Midbrain (tissue), 1 donor: ENCODE results near the gene TMEM240.

Source experiments
- DNase-seq: peaks from one replicate; lab custom pipeline; 2025; lab: John Stamatoyannopoulos, UW

TMEM240 gene

DNA sequence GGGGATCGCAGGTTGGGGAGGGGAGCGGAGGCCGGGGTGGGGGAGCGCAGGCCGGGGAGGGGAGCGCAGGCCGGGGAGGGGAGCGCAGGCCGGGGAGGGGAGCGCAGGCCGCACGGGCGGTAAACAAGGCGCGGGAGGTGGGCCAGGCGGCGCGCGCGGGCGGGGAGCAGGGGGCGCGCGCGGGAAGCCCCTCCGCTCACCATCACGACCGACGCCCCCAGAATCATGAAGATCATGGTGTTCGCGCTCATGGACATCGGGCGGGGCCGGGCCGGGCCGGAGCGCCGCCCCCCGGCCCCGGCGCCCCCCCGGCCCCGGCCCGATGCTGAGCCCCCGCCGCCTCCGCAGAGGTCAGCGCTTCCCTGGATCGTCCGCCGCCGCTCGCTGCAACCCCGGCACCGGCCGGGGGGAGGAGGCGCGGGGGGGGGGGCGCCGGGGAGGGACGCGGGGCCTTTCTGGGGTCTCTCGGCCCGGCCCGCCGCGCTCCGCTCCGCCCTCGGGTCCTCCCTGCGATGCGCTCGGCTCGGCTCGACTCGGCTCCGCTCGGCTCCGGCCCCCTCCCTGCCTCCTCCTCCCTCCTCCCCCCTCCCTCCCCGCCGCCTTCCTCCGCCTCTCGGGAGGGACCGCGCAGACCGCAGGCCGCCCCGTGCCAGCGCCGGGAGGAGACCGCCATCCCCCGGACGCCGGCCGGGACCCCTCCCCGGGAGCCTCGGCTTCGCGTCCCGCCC, at the start of gene TMEM240:
TSS of gene TMEM240 (minus strand) at position 535 of the 728 bp plus-strand sequence. CDS start at position 257, 278 bp downstream.
- peak; percentile 72 for DNase-seq

DNA sequence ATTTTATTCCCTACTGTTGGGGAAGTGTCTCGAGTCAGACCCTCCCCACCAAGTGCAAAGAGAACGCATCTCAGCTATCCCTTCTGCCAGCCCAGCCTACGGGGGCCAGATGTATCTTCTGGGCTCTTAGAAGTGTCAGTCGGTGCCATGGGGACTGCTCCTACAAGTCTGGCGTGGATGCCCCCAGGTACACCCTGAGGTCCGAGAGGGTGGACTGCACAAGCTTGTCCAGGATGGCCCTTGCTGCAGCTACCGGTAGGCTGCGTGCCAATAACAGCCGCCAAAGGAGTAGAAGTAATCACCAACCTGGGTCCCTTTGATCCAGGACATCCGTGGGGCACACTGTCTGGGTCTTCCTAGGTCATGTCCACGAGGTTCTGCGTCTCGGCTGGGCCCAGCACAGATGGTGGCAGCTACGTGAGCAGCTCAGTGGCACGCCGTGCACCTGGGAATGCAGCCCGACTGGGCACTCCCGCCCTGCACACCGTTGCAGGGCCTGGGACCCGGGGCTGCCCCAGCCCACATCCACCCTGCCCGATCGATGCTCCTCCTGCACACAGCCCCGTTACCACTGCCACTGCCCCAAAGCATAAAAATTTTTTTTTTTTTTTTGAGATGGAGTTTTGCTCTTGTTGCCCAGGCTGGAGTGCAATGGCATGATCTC, 43.1 kb upstream of the TMEM240 start:
- no peak for DNase-seq

DNA sequence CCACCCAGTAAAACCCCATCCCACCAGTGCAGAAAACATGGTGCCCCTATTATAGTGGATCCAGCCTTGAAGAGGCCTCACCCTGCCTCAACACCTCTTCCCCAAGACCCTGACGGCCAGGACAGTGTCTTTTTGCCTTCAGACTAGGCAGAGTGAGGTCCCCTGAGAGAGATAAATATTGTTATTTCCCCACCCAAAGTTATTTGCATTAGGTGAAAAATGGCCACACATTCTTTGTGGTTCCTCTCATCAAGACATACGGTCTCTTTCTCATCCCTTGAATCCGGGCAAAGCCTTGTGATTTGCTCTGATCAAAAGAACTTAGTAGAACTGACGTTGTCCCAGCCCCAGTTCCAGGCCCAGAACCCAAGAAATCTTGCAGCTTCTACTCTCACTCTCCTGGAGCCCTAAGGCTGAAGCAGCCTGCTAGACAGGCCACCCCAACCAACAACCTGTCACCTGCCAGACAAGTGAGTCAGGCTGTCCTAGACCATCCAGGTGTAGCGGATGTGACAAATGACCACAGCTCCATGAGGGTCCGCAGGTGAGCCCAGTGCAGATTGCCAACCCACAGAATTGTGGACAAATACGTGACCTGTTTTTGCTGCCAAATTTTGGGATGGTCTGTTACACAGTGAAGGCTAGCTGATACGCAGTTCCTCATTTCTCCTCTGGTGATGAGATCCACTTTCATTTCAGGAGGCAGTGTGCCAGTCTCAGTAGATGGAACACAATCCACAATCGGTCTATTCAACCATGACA, 42.3 kb upstream of the TMEM240 start:
- DNase-seq: no peak

DNA sequence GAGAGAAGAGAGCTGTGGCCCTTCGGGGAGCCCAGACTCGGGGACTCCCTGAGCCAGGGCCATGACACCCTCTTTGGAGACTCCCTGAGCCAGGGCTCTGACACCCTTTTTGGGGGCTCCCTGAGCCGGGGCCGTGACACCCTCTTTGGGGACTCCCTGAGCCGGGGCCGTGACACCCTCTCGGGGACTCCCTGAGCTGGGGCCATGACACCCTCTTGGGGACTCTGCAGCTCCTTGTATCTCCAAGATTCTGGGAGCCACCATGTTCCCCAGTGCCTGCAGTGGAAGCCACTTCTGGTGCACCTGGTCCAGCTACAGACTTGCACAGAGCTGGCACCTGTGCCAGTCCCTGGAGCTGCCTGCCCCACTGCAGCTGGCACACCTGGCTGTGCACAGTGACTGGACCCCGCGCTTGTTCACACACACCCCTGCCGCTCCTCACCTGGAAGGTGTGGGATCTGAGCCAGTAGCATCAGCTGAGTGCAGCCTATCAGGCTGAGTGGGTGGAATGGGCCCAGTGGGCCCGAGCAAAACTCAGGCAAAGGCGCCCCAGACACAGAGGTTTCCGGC, 38.0 kb upstream of the TMEM240 start:
- no peak for DNase-seq

DNA sequence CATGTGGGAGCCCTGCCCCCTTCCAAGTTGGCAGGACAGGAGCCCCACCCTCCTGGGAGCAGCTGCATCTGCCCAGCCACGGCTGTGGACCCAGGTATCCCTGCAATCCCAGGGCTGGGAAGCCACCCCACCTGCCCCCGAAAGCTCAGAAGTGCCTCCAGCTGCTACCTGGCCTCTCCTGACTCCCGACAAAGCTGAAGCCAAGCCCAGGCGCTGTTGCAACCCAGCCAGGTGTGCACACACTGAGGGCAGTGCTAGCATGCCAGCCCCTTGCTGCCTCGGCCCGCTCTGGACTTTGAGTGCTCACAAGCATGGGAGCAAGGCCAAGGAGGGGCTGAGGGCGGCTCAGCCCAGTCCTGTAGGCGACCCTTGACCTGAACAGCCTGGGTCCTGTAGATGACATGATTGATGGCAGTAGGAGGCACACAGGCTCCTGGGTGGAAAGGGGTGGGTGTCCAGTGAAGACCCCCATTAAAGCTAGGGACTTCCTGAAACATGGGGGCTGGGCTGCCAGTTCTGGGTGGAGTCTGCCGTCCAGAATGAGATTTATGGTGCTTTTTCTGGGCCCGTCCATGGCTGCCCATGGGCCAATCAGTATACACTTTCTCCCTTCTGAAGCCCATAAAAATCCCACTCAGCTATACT, 37.1 kb upstream of the TMEM240 start:
- no peak for DNase-seq

DNA sequence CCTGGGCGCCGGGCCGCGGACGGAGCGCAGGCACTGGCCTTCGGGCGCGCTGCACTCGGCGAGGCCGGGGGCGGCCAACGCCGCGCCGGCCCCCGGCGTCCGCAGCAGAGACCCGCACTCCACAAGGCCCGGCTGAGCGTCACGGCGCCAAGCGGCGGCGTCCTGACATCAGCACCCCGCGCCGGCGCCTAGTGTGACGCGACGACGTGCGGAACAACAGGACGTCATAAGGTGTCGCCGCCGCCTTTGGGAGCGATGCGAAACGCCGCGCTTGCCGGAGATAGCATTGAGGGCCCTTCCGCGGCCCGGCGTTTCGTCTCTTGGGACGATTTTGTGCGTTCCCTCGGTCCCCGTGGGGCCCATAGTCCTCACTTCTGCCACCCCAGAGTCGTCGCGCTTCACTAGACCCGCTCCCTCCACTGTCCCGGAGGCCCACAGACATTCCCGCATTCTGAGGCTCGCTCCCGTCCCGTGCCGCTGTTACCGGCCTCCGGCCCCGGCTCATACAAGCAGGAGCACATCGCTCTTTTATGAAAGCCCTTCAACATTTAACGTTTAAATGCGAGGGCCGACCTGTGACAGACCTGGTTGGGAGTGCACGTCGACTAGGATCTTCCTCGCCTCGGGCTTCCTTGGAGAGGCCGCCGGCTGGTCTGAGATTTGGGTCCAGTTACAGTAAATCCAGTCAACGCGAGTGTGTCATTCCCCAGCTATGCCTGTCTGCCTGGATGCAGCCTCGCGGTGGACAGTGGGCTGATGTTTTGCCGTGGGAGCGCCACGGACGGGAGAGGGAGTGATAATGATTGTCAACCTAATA, 34.5 kb upstream of the TMEM240 start, which contains the start of gene SSU72:
TSS of gene SSU72 (minus strand) at position 143 of the 817 bp plus-strand sequence. CDS start 306 bp downstream, outside the sequence.
- DNase-seq: peak; percentile 88

DNA sequence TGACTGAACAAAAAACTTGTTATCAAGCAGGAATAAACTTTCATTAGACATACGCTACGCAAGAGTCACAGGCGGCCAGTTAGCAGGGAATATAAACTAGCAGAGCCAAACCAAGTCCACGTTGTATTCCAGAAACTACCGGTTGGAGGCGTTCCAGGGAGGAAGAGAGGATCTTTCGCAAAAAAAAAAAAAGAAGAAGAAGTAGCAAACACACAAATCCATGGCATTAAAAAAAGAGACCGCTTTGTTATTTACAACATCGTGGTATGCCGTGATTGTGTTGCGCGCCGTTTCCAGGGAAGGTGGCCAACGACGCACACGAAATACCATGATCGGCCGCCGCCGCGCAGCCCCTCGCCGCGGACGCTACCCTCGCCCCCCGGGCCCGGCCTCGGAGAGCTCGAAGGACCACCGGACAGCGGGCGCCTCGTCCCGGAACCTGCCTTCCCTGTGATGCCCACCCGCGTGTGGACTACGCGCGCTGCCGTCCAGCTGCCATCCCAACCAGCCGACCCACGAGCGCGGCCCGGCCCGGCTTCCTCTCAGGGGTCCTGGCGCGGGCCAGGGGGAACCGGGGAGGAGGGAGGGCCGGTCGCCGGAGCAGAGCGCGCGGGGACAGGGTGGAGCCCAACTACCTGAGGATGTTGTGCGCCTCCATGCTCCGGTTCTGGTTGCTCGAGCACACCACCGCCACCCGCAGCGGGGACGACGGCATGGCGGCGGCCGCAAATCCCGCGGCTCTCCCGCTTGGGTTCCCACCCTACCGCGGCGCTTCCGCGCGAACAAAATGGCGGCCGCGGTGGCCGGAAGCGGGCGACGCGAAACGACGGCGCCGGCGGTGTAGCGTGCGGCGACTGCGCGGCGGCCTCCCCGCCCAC, 33.7 kb upstream of the TMEM240 start:
- peak; percentile 83 for DNase-seq

DNA sequence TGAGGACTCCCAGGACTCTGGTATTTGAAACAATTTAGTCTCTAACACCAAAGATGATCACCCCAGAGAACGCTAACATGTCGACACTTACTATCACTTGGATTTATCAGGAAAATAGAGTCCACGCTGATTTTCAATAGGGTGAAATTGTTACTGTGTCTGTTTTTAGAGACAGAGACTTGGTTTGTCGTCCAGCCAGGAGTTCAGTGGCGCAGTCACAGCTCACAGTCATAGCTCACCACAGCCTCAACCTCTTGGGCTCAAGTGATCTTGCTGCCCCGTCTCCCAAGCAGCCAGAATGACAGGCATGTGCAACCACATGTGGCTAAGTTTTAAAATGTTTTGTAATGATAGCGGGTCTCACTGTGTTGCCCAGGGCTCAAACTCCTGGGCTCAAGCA, 28.9 kb upstream of the TMEM240 start:
- no peak for DNase-seq

DNA sequence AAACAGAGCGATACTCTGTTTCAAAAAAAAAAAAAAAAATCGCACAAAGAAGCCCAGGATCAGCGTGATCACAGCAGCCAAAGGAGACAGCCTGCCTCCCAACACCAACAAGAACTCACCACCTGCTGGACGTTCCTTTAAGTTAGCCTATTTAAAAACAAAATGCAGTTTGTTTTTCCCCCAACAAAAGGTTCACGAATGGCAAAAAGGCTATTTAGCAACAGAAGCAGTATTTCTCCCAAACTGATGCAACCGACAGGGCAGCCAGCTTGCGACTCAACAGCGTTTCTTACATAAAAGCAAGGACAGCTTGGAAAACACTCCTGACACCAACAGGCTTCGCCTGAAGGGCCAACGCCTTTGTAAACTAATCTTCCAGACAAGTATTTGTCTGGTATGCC, 27.5 kb upstream of the TMEM240 start:
- DNase-seq: peak; percentile 25

DNA sequence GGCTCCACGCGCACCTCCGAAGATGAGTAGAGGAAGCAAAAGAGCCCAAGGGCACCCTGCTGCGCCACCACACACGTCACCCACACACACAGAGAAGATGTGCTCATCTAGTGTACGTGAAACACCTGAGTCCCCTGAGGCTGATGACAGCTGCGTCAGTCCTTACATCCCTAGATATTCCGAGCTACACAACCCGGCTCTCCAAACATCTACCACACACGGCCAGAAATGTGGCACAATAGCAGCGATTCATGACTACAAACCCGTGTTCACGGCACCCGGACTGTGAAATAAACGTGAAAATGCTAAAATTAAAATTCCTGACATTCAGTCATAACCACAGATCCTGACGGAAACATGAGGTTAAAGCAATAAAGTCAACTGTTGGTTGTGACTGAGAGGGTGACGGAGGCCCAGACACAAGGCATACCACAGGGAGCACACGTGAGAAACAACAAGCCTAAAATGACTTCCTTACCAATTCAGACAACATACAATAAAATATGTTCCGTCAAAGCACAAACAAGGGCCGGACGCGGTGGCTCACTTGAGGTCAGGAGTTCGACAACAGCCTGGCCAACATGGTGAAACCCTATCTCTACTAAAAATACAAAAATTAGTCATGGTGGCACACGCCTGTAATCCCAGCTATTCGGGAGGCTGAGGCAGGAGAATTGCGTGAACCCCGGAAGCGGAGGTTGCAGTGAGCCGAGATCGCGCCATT, 26.9 kb upstream of the TMEM240 start:
- no peak for DNase-seq

DNA sequence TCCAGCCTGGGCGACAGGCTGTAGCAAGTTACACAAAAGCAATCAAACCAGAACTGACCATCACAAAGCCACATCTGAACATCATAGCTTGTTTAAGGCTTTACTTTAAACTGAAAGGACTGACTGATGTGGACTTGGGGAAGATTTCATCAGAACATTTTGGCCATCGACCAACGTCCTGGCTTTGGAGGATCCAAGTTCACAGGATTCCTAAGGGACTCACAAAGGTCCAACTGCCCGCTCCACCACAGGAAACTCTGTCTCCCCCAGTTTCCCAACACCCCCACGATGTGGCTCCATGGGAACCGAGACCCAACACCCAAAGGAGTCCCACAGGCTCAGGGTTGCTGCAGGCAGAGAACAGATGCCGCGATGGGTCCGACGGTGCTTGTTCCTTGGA, 24.9 kb upstream of the TMEM240 start:
- no peak for DNase-seq

DNA sequence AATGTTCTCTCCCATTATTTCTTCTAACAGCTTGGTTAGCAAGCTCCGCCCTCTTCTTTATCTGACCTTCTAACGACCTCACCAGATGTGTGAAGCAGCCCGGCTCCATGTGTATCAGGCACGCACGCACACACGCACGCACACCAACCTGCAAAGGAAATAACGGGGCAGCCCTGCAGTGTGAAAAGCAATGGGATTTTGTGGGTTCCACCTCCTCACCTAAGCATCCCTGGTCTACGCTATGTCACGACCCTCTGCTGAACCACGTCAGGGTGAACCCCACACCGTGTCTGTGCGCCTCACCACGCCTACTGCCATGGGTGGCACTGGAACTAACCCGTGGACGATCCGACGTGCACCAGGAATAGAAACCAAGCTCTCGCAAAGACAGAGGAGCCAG, 23.8 kb upstream of the TMEM240 start:
- no peak for DNase-seq

DNA sequence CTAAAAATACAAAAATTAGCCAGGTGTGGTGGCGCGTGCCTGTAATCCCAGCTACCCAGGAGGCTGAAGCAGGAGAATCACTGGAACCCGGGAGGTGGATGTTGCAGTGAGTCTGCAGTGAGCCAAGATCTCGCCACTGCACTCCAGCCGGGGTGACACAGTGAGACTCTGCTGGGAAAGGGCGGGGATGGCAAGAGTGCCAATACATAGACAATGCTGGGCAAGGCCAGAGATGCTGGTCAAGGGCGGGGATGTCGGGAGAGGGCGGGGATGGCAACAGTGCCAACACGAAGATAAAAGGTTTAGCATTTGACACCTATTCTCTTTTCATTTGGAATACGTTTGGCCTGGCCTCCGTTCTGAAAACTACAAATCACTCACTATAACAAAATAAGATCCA, 23.3 kb upstream of the TMEM240 start:
- no peak for DNase-seq

DNA sequence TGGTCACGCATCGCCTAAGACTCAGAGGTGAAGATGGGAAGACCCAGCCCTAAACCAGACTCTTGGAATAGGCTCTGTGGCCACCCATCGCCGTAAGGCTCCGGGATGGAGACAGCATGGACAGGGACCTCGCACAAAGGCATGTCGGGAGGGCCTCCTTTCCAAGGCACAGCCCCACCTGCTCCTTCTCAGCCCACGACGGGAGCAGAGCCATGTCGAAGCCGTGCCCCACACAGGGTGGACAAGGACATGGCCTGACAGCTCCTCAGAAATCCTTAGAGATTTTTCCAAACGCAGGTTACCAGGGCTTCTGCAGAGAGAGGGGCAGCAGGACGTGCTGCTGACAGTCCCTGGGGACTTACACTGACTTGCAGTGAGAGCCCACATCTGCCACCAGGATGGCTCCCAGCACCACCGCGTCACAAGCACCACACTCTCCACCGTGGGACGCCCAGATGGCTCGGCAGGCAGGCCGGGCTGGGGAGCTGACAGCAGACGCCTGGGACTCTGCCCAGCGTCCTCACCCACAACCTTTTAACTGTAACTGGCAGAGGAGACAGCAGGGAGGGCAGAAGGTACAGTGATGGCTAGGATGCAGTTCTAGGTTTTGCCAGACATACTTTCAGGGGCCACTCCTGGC, 22.3 kb upstream of the TMEM240 start:
- no peak for DNase-seq

DNA sequence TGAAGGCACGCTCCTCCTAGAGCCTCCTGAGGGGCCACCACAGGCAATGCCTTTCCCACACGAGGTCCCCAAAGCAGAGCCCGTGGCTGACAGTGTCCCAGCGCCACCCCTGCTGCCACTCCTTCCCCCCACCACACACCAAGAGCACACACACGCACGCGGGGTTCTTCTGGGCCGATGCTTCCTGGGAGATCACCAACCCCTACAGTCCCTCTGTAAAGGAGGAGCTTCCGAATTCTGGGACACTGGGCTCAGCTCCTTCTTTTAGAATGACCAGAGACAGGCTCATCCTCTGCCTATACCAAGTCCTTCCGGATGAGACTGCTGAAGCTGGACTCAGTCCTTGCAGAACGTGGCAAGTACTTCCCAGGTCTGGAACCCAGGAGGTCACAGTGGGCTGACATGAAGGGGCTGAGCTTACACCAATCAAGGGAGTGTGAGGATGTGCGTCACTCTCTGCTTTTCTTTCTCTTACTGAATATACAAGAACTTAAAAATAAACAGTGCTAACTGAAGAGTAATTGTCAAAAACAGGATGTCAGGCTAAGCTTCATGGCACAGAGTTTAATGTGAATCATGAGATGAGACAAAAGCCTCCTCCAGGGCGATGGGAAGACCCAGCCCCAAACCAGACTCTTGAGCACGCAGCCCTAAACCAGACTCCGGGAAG, 21.5 kb upstream of the TMEM240 start:
- no peak for DNase-seq

DNA sequence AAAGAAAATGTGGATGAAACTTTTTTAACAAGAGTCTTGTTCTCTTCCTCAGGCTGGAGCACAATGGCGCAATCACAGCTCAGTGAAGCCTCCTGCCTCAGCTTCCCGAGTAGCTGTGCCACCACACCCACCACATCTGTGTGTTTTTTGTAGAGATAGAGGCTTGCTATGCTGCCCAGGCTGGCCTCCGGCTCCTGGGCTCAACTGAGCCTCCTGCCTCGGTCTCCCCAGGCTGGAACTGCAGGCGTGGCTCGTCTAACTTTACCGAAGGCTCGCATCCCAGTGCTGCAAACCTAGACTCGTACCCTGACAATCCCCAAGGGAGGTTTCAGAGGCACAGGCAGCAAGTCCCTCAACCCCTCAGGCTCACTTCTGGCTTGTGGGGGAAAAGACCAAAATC, 19.8 kb upstream of the TMEM240 start:
- DNase-seq: no peak

DNA sequence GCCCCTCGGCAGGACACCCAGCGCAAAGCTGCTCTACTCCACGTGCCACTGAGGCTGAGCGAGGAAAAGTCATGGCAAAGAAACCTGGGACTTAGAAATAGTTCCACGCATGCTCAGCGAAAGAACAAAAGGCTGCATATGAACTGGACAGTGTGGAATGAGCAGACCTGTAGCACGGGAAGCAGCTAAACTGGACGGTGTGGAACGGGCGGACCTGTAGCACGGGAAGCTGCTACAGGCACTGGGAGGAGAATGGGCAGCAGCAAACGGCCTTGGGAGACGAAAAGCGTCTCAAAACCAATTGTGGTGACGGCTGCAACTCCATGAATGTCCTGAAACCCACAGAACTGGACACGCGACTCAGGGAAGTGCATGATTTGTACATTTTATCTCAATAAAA, 18.6 kb upstream of the TMEM240 start:
- DNase-seq: no peak

DNA sequence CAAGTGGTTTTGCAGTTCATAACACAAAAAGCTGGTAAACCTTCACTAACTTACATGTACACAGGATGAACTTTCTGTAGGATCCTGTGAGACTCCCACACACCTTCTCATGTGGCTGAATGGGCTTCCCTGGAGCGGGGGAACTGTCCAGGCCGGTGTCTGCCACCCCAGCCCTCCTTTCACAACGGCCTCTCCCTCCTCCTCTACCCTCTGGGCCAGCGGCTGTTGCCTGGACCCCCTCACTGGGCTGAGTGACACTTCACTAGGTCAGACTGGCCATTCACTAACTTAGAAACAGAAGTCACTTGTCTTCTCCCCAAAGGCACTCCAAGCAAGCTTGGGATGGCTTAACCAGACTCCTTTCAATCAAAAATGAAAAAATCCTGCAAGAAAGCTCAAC, 18.2 kb upstream of the TMEM240 start:
- DNase-seq: no peak
